ENCODE data around the gene AFAP1. TPM values are rescaled to one million over a fixed set of nuclear protein-coding genes. Genes with fewer than 3 reads are reported as not detected.

AFAP1 gene
- total RNA-seq, 1 donor from 2014 or later: 31.9 TPM

DNA sequence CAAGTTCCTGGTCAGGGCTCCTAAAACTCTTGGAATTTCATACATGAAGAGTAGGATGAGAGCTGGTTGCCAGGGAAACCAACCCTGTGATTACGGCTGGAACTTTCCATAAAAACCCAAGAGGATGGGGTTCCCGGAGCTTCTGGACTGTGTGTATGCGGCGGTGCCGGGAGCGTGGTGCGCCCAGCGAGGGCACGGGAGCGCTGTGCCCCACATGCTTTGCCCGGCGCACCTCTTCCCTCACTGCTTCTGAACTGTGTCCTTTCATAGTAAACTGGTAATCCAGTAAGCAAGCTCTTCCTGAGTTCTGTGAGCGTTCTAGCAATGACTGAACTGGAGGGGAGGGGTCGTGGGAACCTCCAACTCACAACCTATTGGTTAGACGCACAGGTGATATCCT is 152.6 kb downstream of the AFAP1 start:
- no peaks in the 10 kb centered on the region for H3K27me3 Mint-ChIP-seq
- DNase-seq (ENCODE audit: low spot score, unreplicated experiment): no peak
- H3K4me1 Mint-ChIP-seq (ENCODE audit: low read depth): no peaks in the 10 kb centered on the region
- H3K9me3 Mint-ChIP-seq (ENCODE audit: low read depth): no peaks in the 10 kb centered on the region
- H3K4me3 Mint-ChIP-seq (ENCODE audit: low read depth): no peak overlapping the region
- peak overlapping the region; percentile 38 for H3K27ac Mint-ChIP-seq
- peaks cover 9% of the 10 kb centered on the region for H3K36me3 Mint-ChIP-seq (ENCODE audit: insufficient read depth)
- TF ChIP-seq CTCF (IDR thresholded peaks at IDR 0.05; ENCODE audit: unreplicated experiment): no peak

DNA sequence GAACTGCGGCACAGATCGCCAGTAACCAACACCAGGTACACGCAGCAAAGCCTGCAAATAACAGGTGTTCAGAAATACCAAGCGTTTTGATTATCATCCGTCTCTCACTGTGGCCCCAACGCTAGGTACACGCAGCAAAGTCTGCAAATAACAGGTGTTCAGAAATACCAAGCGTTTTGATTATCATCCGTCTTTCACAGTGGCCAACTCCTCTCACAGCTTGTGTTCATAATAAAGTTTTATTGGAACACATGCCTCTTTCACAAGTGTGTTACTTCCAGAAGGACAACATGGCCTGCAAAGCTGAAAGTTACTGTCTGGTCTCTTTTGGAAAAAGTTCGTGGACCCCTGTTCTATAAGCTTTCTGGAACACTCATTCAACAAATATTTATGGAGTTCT is 153.1 kb downstream of the AFAP1 start:
- DNase-seq (ENCODE audit: low spot score, unreplicated experiment): no peak
- H3K4me3 Mint-ChIP-seq (ENCODE audit: low read depth): no peak overlapping the region
- TF ChIP-seq CTCF (IDR thresholded peaks at IDR 0.05; ENCODE audit: unreplicated experiment): no peak
- H3K4me1 Mint-ChIP-seq (ENCODE audit: low read depth): no peaks in the 10 kb centered on the region
- H3K9me3 Mint-ChIP-seq (ENCODE audit: low read depth): no peaks in the 10 kb centered on the region
- H3K27me3 Mint-ChIP-seq: no peaks in the 10 kb centered on the region
- H3K36me3 Mint-ChIP-seq (ENCODE audit: insufficient read depth): peaks cover 9% of the 10 kb centered on the region
- H3K27ac Mint-ChIP-seq: peak overlapping the region; percentile 38

- no peaks in the 10 kb centered on the region for H3K4me1 Mint-ChIP-seq (ENCODE audit: low read depth)
- no peak for TF ChIP-seq CTCF (IDR thresholded peaks at IDR 0.05; ENCODE audit: unreplicated experiment)
- no peak overlapping the region for H3K4me3 Mint-ChIP-seq (ENCODE audit: low read depth)
- no peaks in the 10 kb centered on the region for H3K27me3 Mint-ChIP-seq
- peaks cover 12% of the 10 kb centered on the region for H3K36me3 Mint-ChIP-seq (ENCODE audit: insufficient read depth)
- H3K27ac Mint-ChIP-seq: no peak overlapping the region
- no peak for DNase-seq (ENCODE audit: low spot score, unreplicated experiment)
- H3K9me3 Mint-ChIP-seq (ENCODE audit: low read depth): no peaks in the 10 kb centered on the region
Measured at GRCh38 chr4:7786040-7786439, 153.6 kb downstream of the AFAP1 start.

DNA sequence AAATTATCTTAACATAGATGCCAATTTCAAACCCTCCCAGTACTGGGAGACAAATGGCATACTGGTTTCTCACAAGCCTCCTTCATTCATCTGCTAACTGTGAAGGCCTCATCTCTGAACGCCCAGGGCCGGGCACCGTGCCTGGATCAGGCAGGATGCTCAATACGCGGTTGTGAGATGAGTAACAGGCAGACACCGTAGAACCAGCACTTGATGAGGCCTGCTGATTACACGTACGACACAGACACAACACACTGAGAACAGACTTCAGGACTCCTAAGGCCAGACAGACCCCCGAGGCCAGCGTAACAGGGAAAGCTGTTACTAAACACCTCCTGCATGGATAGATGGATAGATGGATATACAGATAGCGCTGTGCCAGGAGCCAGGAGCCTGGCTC is 154.6 kb downstream of the AFAP1 start:
- no peak for DNase-seq (ENCODE audit: low spot score, unreplicated experiment)
- no peaks in the 10 kb centered on the region for H3K4me1 Mint-ChIP-seq (ENCODE audit: low read depth)
- H3K4me3 Mint-ChIP-seq (ENCODE audit: low read depth): no peak overlapping the region
- no peak overlapping the region for H3K27ac Mint-ChIP-seq
- no peaks in the 10 kb centered on the region for H3K9me3 Mint-ChIP-seq (ENCODE audit: low read depth)
- no peak for TF ChIP-seq CTCF (IDR thresholded peaks at IDR 0.05; ENCODE audit: unreplicated experiment)
- peaks cover 16% of the 10 kb centered on the region for H3K36me3 Mint-ChIP-seq (ENCODE audit: insufficient read depth)
- H3K27me3 Mint-ChIP-seq: no peaks in the 10 kb centered on the region

DNA sequence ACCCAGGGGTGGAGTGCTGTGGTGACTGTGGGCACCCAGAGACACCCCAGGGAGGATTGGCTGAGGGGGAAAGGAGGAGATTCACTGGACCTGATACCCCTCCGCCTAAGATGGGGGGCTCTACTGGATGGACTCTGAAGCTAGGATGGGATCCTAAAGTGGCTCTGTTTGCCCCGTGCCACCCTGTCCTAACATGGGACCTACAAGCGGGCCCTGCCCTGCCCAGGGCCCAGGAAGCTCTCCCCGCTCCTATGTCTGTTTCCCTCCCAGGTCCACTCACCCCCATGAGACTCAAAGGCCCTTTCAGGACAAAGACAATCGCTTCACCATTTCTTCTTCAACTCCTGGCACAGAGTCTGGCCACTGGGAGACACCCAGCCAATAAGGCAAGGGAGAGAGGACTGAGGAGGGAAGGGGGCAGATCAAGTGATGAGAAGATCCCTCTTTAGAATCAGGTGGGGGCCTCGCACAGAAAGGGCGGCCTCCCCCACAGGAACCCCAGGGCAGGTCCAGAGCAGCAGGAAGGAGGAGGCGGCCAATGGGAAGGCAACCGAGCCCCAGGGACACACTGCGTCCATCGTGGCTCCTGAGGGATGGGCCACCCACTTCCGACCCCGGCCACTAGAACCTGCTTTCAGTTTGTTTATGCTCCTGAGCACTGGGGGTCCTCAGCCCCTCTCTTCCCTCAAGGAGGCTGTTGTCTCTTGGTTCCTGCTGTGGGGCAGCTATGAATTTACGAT is 155.4 kb downstream of the AFAP1 start:
- no peak overlapping the region for H3K27ac Mint-ChIP-seq
- no peaks in the 10 kb centered on the region for H3K9me3 Mint-ChIP-seq (ENCODE audit: low read depth)
- H3K27me3 Mint-ChIP-seq: no peaks in the 10 kb centered on the region
- H3K4me1 Mint-ChIP-seq (ENCODE audit: low read depth): no peaks in the 10 kb centered on the region
- peaks cover 18% of the 10 kb centered on the region for H3K36me3 Mint-ChIP-seq (ENCODE audit: insufficient read depth)
- no peak for TF ChIP-seq CTCF (IDR thresholded peaks at IDR 0.05; ENCODE audit: unreplicated experiment)
- H3K4me3 Mint-ChIP-seq (ENCODE audit: low read depth): no peak overlapping the region
- no peak for DNase-seq (ENCODE audit: low spot score, unreplicated experiment)
